NT2/D1 (cell line): ENCODE results near the gene NSD1.
"Not testable (repeated sequence)": the region's sequence is repeated elsewhere in the genome, so short reads cannot be mapped to it uniquely, and the experiment has no call there.

Experiments used
- DNase-seq: peaks from one replicate; pipeline ENCODE4 v3.0.0-alpha.2; 2011; ENCODE audit warnings: low read depth, low spot score
- H3K27me3 ChIP-seq: 2 replicates; pipeline ENCODE4 v1.6.0; 2011; ENCODE audit warnings: mild to moderate bottlenecking; ENCODE audit not compliant: insufficient read length, insufficient read depth
- H3K36me3 ChIP-seq: 2 replicates; pipeline ENCODE4 v1.6.1; 2011; ENCODE audit warnings: mild to moderate bottlenecking, low read length, mixed read lengths; ENCODE audit not compliant: insufficient read depth, insufficient read length
- H3K4me1 ChIP-seq: 2 replicates; pipeline ENCODE4 v1.5.1; 2011; ENCODE audit not compliant: insufficient read depth, insufficient read length
- H3K4me3 ChIP-seq: 2 replicates; pipeline ENCODE4 v1.5.1; 2011; ENCODE audit warnings: low read depth; ENCODE audit not compliant: insufficient read length
- H3K9ac ChIP-seq: 2 replicates; pipeline ENCODE4 v1.6.0; 2011; ENCODE audit warnings: low read depth; ENCODE audit not compliant: insufficient read length
- H3K9me3 ChIP-seq: 2 replicates; pipeline ENCODE4 v1.5.1; 2011; ENCODE audit warnings: mild to moderate bottlenecking, low read length; ENCODE audit not compliant: insufficient read depth
- SUZ12 ChIP-seq: IDR thresholded peaks from 2 replicates; pipeline ENCODE4 v1.6.1; 2011; ENCODE audit not compliant: insufficient read length, insufficient read depth; ENCODE audit errors: extremely low read depth
- YY1 ChIP-seq: IDR thresholded peaks from 2 replicates; pipeline ENCODE4 v1.6.1; 2011; ENCODE audit not compliant: insufficient read length, insufficient read depth
- ZNF274 ChIP-seq: IDR thresholded peaks from 2 replicates; pipeline ENCODE4 v1.6.1; 2011; ENCODE audit warnings: mild to moderate bottlenecking, low read depth, low read length

The NSD1 gene

DNA sequence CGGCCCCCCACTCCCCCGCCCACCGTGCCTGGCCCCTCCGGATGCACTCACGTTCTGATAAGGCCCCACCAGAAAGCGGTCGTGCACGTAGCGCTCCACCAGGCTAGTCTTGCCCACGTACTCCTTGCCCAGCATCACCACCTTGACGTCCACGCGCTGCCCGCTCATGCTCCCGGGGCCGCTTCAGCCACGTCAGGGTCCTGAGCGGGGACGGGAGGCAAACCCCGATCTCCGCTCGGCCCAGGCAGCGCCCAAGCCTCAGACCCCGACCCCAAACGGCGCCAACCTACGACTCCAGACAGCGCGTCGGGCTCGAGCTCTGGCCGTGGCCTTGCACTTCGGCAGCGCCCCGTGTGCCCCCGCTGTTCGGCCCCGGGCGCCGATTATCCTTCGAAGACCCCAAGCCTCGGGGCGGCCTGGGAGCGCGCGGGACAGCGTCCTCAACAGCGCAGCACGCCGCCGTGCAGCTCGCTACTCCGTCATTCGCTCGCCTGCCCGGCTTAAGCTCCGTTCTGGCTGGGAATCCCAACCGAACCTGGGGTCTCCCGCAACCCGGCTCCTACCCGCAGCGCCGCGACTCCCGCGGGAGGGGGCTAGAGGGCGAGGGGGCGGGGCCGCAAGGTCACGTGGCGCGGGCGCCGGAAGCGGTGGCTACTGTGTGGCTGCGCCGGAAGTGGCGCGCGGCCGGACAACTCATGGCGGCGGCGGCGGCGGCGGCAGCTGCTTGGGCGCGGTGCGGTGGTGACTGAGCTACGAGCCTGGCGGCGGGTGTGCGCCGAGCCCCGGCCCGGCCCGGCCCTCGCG, 169.8 kb downstream of the NSD1 start, which contains the start of the genes PRELID1 and RAB24:
Gene PRELID1 (plus strand): TSS at position 679 of the 804 bp plus-strand sequence. CDS start 187 bp downstream, outside the sequence.
Gene RAB24 (minus strand): TSS at position 599 of the 804 bp plus-strand sequence. CDS start 431 bp downstream, at position 168.
- H3K36me3 ChIP-seq: peaks cover 56% of the 10 kb centered on the region
- no peak for TF ChIP-seq SUZ12
- TF ChIP-seq YY1: no peak
- no peak for TF ChIP-seq ZNF274
- H3K4me3 ChIP-seq: peak within 1 kb of the TSS; percentile 84
- no peaks in the 10 kb centered on the region for H3K27me3 ChIP-seq
- H3K4me1 ChIP-seq: peaks cover 8% of the 10 kb centered on the region
- peak; percentile 68 for DNase-seq
- H3K9me3 ChIP-seq: no peaks in the 10 kb centered on the region
- peak within 1 kb of the TSS; percentile 92 for H3K9ac ChIP-seq

DNA sequence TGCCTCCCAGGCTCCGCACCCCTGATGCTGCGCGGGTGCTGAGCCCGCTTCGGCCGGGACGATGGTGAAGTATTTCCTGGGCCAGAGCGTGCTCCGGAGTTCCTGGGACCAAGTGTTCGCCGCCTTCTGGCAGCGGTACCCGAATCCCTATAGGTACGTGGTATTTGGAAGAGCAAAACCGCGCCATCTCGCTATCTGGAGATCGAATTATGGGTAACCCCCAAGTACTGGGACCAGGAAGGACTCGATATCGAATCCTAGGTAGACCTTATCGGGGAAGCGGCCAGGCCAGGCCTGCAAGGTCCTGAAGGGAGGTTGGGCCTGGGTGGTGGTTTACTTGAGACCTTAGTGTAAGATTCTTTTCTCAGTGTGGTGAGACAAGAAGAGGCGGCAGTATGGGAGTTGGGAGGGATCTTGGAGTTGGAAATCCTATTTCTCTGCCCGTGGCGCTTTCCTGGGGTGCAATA, 170.4 kb downstream of the NSD1 start:
- DNase-seq: no peak
- H3K36me3 ChIP-seq: peaks cover 60% of the 10 kb centered on the region
- no peaks in the 10 kb centered on the region for H3K9me3 ChIP-seq
- no peaks in the 10 kb centered on the region for H3K27me3 ChIP-seq
- H3K9ac ChIP-seq: peak overlapping the region; percentile 89
- peaks cover 8% of the 10 kb centered on the region for H3K4me1 ChIP-seq
- peak overlapping the region; percentile 84 for H3K4me3 ChIP-seq
- no peak for TF ChIP-seq YY1

DNA sequence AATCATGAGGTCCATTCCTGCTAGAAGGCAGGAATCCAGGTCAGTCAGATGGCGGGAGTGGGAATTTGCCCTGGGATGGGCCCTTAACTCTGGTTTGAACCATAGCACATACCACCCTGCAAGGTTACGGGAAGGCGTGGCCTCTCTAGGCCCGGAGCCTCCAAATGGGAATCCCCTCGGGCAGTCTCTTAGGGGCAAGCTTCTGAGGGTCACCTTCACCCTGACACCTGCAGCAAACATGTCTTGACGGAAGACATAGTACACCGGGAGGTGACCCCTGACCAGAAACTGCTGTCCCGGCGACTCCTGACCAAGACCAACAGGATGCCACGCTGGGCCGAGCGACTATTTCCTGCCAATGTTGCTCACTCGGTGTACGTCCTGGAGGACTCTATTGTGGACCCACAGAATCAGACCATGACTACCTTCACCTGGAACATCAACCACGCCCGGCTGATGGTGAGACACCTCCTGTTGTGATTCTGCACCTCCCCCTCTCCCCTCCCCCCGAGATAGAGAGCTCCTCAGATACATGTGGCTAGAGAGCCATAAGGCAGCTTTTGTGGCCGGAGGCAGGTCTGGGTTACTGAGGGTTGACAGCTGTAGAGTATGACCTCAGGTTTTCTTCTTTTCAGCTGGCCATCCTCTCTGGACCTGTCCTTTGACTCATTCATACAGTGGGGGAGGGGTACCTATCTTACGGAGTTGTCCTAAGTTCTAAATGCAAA, 171.0 kb downstream of the NSD1 start:
- H3K9ac ChIP-seq: peak overlapping the region; percentile 89
- DNase-seq: no peak
- H3K9me3 ChIP-seq: no peaks in the 10 kb centered on the region
- TF ChIP-seq ZNF274 (no peak), SUZ12 (no peak), YY1 (no peak)
- no peaks in the 10 kb centered on the region for H3K27me3 ChIP-seq
- H3K4me1 ChIP-seq: peaks cover 8% of the 10 kb centered on the region
- peak overlapping the region; percentile 84 for H3K4me3 ChIP-seq
- H3K36me3 ChIP-seq: peaks cover 63% of the 10 kb centered on the region

DNA sequence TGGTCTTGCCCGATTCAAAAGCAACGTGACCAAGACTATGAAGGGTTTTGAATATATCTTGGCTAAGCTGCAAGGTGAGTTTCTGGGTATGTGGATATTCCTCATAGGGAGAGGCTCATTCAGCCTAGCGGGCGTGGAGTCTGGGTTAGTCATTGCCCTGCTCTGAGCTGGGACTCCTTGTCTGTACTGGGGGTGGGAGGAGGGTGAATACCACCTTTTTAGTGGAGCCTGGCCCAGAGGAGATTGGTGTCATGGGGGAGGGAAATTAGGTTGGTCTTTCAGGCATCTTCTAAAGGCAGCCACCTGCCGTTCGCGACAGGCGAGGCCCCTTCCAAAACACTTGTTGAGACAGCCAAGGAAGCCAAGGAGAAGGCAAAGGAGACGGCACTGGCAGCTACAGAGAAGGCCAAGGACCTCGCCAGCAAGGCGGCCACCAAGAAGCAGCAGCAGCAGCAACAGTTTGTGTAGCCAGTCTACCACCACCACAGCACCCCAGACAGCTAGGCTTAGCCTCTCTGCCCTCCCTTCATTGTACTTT, 172.6 kb downstream of the NSD1 start:
- H3K4me1 ChIP-seq: peaks cover 14% of the 10 kb centered on the region
- not testable (repeated sequence) for H3K4me3 ChIP-seq

DNA sequence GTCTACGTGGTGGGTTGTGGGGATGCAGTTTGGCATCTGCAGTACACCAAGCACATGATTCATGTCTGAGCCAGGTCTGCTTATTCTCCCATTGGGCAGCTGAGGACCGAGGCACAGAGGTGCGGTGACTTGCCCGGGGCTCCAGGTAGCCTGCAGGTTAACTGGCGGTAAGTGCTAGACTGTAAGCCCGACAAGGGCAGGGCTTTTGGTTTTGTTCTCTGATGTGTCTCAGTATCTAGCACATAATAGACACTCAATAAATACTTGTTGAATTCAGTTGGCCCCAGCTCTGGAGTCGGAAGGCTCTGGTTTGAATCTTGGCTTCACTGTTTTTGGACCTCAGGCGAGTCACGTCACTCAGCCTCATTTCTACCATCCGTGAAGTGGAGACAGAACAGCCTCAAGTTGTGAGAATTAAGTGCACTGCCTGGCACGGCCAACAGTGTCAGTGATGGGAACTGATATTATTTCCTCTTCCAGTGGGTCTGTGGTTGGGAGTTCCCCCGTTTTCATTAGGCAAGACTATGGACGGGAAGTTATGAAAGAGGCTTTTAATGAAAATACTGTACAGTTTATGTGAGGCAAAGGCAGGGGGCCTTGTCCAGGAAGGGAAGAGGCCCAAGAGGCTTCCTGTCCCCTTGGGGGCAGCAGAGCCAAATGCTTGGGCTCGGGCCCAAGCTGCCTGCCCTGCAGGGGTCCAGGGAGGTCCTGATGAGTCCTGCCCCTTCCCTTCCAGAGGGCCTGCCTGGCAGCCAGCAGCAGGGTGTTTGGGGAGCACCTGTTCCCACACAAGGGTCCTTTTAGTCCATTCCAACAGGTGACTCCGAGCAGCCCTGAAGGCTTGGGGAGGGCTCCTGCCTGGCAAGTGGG, 173.3 kb downstream of the NSD1 start:
- Histone ChIP-seq H3K36me3 (peaks cover 53% of the 10 kb centered on the region), H3K4me1 (peaks cover 14% of the 10 kb centered on the region), H3K9me3 (no peaks in the 10 kb centered on the region)

More for the DNA sequence above, 172.6 kb downstream of the NSD1 start:
- not testable (repeated sequence) for H3K27me3 ChIP-seq, DNase-seq, H3K9me3 ChIP-seq, H3K9ac ChIP-seq
- peaks cover 60% of the 10 kb centered on the region for H3K36me3 ChIP-seq

DNA sequence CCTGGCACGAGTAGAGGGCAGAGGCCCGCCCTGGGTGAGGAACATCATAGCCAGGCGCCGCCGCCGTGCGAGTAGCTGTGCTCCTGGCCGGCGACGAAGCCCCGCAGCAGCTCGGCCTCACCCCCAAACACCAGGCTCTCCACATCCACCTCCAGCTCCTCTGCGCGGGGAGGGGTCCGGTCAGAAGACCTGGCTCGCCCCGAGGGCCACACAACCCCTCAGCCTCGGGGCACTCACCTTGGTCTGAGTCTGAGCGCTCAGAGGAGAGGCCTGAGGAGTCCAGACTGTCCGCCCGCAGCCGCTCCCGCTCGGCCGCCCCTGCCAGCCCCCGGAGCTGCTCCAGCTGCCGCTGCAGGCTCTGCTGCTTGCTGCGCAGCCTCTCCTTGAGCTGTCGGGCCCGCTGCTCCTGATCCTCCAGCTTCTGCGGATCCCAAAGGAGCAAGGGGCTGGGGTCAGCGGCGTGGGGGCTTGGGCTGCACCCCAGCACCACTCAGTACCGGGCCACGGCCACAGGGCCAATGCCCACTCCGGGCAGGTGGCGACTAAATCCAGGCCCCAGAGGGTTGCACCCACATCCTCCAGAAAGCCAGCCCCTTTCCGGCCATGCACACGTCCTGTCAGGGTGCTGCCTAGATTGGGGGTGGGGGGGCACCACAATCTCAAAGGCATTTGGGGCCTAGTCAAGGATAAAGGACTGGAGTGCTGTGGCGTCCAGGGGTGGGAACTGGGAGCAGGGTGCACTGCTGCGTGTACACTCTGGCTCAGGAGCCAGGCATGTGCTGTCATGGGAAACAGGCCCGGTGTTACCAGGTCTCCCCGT, 174.2 kb downstream of the NSD1 start:
- DNase-seq: no peak
- peaks cover 48% of the 10 kb centered on the region for H3K36me3 ChIP-seq
- TF ChIP-seq YY1 (no peak), SUZ12 (no peak), ZNF274 (no peak)
- peaks cover 14% of the 10 kb centered on the region for H3K4me1 ChIP-seq
- H3K27me3 ChIP-seq: no peaks in the 10 kb centered on the region
- no peaks in the 10 kb centered on the region for H3K9me3 ChIP-seq
- H3K4me3 ChIP-seq: no peak overlapping the region
- no peak overlapping the region for H3K9ac ChIP-seq

More for the DNA sequence above, 173.3 kb downstream of the NSD1 start:
- DNase-seq: no peak
- no peak overlapping the region for H3K4me3 ChIP-seq
- no peak overlapping the region for H3K9ac ChIP-seq
- no peaks in the 10 kb centered on the region for H3K27me3 ChIP-seq
- TF ChIP-seq ZNF274: no peak
- no peak for TF ChIP-seq YY1
- no peak for TF ChIP-seq SUZ12
